GM18519 (cell line): ENCODE data around the gene CAMK2D.

ENCODE experiments used
- ATAC-seq: cut with Tn5 transposase; IDR thresholded peaks from one replicate; pipeline ENCODE4 v1.9.1; 2021; ENCODE audit warnings: mild to moderate bottlenecking, moderate library complexity; ENCODE audit not compliant: unreplicated experiment, low FRiP score

Gene CAMK2D

GRCh38 chr4:113452868-113453620 is 308.5 kb downstream of the CAMK2D start:
- ATAC-seq: no peak

GRCh38 chr4:113452152-113452551 is 309.4 kb downstream of the CAMK2D start:
- no peak for ATAC-seq

- ATAC-seq: no peak
Measured at GRCh38 chr4:113450295-113451080, 311.1 kb downstream of the CAMK2D start.

- no peak for ATAC-seq
Measured at GRCh38 chr4:113449410-113449974, 312.0 kb downstream of the CAMK2D start.

GRCh38 chr4:113447769-113448168 is 313.8 kb downstream of the CAMK2D start:
- ATAC-seq: peak; percentile 61

GRCh38 chr4:113447061-113447460 is 314.5 kb downstream of the CAMK2D start:
- ATAC-seq: no peak

GRCh38 chr4:113446019-113446418 is 315.5 kb downstream of the CAMK2D start:
- no peak for ATAC-seq

GRCh38 chr4:113445286-113445685 is 316.3 kb downstream of the CAMK2D start:
- no peak for ATAC-seq

GRCh38 chr4:113444386-113444785 is 317.2 kb downstream of the CAMK2D start:
- ATAC-seq: no peak

- ATAC-seq: no peak
Measured at GRCh38 chr4:113442826-113443225, 318.7 kb downstream of the CAMK2D start.

- no peak for ATAC-seq
Measured at GRCh38 chr4:113440371-113440770, 321.2 kb downstream of the CAMK2D start.

- no peak for ATAC-seq
Measured at GRCh38 chr4:113438596-113438995, 322.9 kb downstream of the CAMK2D start.

- ATAC-seq: no peak
Measured at GRCh38 chr4:113437129-113437528, 324.4 kb downstream of the CAMK2D start.

GRCh38 chr4:113436360-113436759 is 325.2 kb downstream of the CAMK2D start:
- no peak for ATAC-seq

- no peak for ATAC-seq
Measured at GRCh38 chr4:113435893-113436292, 325.6 kb downstream of the CAMK2D start.

- no peak for ATAC-seq
Measured at GRCh38 chr4:113434247-113434587, 327.3 kb downstream of the CAMK2D start.

GRCh38 chr4:113433536-113434246 is 327.8 kb downstream of the CAMK2D start:
- no peak for ATAC-seq

GRCh38 chr4:113433116-113433515 is 328.4 kb downstream of the CAMK2D start:
- no peak for ATAC-seq

- ATAC-seq: no peak
Measured at GRCh38 chr4:113423631-113424030, 337.9 kb downstream of the CAMK2D start.

GRCh38 chr4:113420938-113421337 is 340.6 kb downstream of the CAMK2D start:
- no peak for ATAC-seq

- ATAC-seq: no peak
Measured at GRCh38 chr4:113419631-113420030, 341.9 kb downstream of the CAMK2D start.
